GM21528 (cell line): Measurements from ENCODE around the gene PEX13.
"Not testable (repeated sequence)": the region's sequence is repeated elsewhere in the genome, so short reads cannot be mapped to it uniquely, and the experiment has no call there.

ENCODE experiments used
- ATAC-seq: cut with Tn5 transposase; IDR thresholded peaks from one replicate; pipeline ENCODE4 v1.9.1; 2021; ENCODE audit warnings: mild to moderate bottlenecking, moderate library complexity; ENCODE audit not compliant: unreplicated experiment, low FRiP score

Gene PEX13

DNA sequence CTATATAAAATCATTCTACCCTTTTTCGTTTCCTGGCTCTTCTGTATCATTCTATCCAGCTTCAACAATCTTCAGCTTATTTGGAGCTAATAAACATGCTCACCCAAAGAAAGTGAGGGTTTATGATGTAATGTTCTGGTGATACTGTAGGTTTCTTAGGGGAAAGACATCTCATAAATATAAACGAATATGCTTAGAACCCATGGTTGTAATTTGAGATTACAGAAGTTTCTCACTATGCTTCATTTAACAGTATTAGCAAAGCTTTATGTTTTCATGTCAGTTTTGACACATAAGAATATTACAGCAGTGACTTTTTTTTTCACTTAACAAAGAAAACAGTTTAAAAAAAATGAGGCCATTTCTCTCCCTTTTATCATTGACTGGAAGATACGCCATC is 11.8 kb upstream of the PEX13 start:
- no peak for ATAC-seq

DNA sequence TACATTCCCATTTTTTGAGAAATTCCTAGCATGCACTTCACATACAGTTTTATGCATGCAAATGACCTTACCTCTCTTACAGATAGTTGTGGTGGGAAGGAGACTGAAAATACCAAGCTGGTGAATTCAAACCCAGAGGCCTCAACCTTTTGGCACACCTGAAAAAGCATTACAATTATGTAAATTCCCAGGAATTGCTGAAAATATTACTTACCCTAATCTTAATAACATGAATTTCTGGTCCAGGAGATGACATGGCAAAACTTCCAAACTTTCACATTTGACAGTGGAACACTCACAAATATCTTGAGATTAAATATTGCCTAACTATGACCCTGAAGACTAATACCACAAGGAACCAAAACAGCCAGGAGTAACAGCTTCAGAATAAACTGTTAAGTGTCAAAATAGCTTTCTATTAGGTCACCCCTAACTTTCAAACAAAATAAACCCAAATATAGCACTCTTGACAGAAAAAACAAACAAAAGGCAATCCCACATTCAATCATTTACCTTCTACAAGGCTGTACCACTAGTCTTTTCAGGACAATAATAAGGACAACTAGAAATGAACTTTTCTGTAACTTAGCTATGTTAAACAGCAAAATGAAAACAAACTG is 10.9 kb upstream of the PEX13 start:
- no peak for ATAC-seq

DNA sequence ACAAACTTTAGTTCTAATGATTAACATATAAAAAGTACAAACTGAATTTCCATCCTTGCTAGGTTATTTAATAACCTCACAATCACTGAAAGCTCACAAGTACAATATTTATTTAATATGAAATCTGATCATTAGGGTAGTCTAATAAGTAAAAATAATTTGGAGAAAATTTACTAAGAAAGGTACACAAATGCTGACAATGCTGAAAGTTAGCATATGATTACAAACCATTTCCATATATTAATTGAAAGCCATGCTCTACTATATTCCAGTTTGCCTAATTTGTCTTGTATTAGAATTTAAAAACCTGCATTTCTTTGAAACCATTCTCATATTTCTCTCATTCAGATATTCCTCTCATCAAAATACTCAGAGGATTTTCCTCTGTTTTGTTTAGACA is 8.2 kb upstream of the PEX13 start:
- ATAC-seq: no peak

DNA sequence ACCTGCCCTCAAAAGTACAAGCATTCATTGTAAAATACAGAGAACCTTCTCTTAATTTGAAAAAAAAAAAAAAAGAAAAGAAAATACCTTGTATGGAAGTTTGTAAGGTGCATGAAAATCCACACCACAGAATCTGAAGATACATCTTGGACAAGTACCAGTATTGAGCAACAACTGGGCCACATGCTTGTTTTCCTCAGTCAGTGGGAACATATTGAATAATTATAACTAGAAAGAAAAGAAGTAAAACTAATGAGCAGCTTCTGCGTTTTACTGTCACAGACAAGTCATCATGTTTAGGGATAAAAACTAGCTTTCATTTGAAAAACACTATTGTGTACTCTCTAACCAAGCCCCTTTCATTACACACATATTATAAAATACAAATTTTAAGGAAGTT is 5.8 kb upstream of the PEX13 start:
- no peak for ATAC-seq

DNA sequence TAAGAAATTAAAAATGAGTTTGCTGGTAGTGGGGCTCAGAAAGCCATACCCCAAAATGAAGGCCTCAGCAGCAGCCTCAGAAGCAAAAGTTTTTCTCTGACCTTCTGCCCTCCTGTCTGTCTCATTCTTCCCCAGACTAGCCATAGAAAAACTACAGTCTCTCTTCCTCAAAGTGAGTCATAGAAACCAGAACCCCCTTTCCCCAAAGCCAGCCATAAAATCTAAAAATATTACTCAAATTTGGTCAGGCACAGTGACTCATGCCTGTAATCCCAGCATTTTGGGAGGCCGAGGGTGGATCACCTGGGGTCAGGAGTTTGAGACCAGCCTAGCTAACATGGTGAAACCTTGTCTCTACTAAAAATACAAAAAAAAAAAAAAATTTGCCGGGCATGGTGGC is 5.2 kb upstream of the PEX13 start:
- not testable (repeated sequence) for ATAC-seq

DNA sequence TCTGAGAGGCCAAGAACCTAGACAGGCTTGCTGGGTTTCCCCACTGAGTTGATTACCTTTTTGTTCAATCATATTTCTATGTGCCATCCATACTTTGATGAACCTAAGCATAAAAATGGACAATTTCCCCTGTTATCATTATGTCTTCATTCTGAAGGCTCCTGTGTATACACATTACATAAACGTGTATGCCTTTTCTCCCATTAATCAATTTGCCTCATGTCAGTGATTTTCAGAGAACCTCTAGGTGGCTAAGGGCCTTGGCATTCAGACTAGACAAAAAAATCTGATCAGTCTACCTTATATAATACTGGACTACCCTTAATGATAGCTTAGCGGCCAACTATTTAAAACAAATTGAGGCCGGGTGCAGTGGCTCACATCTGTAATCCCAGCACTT is 4.1 kb upstream of the PEX13 start:
- no peak for ATAC-seq

DNA sequence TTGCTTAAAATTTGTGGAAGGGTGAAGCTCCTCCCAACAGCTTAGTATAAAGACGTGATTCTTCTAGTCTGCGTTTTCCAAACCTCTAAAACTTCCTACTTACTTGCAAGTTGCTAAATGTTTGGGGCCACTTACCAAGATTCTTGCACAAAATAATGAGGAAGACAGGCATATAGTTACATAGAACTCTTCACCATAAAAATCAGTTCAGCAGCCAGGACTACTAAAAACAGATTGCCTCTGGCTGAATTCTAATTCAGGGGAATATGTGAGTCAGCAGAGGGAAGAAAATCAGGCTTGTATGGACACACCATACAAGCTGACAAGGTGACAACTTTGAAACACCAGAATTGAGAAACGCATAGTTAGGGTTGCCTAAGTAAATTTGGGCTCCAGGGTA is 2.8 kb upstream of the PEX13 start:
- ATAC-seq: no peak

DNA sequence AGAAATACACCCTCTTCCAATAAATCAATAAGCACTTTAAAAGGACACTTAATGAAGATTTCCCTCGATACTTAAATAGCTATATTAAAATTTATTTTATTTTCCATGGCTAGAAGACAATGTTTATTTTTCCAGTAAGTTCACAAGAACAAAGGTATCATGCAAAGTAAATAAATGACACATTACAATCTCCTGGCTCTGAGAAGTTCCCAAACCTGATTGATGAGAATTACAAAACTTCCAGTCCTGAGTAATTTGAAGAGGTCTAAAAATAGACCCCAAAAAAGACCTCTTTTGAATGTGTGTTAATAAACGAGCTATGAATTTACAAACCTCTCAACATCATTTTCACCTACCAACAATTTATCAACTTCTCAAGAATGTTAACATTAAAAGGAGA is 1.5 kb upstream of the PEX13 start:
- ATAC-seq: no peak

DNA sequence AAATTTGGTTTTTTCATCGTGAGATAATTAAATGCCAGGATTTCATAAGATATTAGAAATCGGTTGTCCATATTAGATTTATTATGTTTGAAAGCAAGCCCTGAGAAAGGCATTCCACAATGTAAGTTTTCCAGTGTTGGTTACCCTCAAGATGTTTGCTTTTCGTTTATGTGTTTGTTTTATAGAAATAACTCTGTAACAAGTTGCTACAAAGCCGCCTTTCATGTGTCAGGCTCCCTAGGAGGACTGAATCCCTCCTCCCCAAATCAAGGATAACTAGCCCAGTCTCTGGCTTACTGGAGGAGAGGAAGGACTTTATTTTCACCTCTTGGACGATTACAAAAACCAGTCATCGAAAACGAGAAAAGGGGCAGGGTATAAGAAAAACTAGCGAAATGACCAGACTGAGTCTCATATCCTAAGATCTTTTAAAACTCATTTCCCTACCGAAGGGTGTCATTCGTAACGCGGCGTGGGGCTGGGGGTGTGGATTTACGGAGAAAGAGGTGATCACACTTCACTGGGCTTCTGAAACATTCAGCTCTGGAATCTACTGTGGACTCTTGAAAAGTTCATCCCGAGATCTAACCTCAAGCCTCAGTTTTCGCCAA is 1.0 kb upstream of the PEX13 start:
- peak; percentile 10 for ATAC-seq

DNA sequence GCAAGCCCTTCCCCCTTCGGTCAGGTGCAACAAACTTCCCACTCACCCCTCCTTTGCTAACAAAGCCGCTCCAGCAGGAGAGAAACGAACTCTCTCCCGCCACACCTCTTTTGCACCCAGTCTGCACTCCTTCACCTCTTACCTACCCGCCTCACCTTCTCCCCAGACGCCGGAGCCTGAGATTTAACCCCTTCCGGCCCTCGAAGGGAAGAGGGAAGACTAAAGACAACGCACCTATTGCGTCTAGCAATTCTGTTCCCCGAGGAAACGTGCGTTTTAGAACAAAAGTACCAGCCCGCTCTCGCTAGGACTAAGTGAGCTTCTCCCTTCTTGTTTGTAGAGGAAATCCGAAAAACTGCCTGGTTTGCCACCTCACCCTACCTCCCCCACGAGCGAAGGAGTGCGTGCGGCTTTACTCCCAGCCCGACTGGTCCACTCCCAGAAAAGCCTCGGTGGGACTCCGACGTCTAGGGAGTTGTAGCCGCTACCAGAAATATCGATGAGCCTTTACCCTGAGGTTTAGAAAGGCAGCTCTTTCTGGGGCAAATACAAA is 441 bp upstream of the PEX13 start:
- ATAC-seq: peak; percentile 64

DNA sequence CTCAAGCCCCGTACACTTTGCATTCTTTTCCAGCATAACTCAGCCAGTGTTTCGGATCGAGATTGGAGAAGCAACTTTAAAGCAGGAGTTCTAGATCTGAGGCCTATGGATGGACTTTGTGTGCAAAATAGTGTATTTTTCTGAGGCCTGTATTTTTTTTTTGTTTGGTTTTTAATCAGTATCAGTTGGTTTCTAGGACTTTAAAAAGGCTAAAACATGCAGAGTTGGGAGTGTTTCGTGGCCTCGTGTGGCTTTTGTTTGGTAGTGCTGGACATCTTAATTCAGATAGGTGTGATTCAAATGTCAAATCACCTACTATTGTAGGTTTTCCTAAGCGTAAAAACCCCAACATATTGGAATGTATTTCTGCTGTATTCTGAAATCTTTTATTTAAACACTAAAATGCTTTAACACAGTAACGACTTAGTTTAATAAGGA is 817 bp downstream of the PEX13 start:
- no peak for ATAC-seq

DNA sequence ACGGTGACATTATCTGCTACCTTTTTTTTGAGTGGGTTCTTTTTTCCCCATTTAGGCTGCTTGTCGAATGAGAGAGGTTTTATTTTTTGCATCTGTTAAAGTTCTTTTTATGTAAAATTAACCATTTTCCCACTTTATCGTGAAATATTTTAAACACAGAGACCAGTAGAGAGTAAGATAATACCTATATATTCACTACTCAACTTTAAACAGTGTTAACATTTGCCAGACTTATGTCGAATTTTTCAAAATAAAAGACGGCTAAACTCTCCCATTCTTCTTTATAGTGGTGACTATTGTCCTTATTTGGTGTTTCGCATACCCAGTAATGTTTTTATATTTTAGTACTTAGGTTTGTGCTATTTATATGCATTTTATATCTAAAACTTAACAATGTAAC is 1.3 kb downstream of the PEX13 start:
- no peak for ATAC-seq

DNA sequence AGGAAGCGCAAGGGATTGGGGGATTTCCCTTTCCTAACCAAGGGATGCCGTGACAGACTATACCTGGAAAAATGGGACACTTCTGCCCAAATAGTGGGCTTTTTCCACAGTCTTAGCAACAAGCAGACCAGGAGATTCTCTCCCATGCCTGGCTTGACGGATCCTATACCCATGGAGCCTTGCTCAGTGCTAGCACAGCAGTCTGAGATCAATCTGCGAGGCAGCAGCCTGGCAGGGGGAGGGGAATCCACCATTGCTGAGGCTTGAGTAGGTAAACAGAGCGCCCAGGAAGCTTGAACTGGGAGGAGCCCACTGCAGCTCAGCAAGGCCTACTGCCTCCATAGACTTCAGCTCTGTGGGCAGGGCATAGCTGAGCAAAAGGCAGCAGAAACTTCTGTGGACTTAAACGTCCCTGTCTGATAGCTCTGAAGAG is 3.7 kb downstream of the PEX13 start:
- no peak for ATAC-seq

DNA sequence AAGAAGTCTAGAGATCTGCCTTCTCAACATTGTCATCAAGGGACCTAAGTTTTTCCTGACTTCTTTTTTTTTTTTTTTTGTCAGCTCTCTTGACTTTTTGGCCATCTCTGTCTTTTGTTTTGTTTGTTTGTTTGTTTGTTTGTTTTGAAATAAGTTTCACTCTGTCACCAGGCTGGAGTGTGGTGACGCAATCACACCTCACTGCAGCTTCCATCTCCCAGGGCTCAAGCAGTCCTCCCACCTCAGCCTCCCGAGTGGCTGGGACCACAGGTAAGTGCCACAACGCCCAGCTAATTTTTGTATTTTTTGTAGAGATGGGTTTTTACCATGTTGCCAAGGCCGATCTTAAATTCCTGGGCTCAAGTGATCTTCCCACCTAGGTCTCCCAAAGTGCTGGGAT is 6.2 kb downstream of the PEX13 start:
- ATAC-seq: no peak

DNA sequence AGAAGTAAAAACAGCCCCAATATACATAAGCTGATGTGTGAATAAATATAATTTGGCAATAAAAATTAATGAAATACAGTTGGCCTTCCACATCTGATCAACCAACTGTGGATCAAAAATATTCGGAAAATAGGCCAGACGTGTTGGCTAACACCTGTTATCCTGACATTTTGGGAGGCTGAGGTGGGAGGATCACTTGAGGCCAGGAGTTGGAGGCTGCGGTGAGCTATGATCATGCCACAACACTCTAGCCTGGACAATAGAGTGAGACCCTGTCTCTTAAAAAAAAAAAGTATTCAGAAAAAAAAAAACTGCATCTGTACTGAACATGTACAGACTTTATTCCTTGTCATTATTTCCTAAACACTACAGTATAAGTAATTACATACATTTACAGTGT is 12.0 kb downstream of the PEX13 start:
- no peak for ATAC-seq

DNA sequence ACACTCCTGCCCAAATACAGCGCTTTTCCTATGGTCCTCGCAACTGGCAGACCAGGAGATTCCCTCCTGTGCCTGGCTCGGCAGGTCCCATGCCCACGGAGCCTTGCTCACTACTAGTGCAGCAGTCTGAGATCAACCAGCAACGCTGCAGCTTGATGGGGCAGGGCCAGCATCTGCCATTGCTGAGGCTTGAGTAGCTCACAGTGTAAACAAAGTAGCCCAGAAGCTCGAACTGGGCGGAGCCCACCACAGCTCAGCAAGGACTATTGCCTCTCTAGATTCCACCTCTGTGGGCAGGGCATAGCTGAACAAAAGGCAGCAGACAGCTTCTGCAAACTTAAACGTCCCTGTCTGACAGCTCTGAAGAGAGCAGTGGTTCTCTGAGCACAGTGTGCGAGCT is 17.1 kb downstream of the PEX13 start:
- ATAC-seq: not testable (repeated sequence)

DNA sequence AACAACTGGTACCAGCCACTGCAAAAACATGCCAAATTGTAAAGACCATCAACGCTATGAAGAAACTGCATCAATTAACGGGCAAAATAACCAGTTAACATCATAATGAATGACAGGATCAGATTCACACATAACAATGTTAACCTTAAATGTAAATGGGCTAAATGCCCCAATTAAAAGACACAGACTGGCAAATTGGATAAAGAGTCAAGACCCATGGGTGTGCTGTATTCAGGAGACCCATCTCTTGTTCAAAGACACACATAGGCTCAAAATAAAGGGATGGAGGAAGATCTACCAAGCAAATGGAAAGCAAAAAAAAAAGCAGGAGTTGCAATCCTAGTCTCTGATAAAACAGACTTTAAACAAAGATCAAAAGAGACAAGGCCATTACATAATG is 19.1 kb downstream of the PEX13 start:
- ATAC-seq: not testable (repeated sequence)

DNA sequence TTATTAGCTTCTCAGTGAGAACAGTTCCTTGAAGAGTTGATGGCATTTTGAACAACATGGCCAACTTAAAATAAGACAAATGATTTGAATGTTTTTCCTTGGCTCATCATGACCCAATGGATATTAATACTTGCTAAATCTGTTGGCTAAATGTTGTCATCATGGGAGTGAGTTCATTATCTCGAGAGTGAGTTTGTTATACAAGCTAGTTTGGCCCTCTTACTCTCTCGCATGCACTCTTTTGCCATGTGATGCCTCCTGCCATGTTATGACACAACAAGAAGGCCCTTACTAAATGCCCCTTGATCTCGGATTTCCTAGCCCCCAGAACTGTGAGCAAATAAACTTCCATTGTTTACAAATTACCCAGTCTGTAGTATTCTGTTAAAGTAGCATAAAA is 25.3 kb downstream of the PEX13 start:
- ATAC-seq: no peak

DNA sequence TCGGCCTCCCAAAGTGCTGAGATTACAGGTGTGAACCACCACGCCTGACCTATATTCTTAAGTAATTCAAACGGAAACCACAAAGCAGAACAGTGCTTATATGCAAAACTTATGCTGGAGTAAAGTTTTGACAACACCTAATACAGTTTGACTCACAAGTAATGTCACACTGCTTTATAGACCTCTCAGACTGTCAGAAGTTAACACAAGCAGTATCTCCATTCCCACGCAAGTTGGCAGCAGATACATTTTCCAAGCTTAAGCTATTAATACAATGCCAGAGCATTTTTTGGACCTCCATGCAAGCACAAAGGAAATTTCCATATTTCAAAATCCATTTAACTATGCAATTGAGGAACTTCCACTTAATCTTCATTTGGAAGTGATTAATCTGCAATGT is 27.1 kb downstream of the PEX13 start:
- ATAC-seq: no peak

DNA sequence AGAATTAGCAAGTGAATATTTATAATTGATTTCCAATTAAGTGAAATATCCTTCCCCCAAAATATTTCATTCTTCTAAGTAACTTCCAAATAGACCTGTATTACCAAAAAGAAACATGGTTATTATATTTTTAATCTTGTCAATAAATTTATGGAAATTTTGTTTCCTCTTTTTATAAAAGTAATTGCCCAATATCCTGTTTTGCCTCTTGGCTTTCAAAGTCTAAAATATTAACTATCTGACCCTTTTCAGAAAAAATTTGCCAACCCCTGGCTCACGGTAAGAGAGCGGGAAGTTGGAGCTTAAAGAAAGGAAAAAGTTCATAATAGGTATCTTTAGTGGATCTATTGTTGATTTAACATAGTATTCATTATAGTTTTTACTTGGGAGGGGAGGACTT is 27.7 kb downstream of the PEX13 start:
- ATAC-seq: no peak

DNA sequence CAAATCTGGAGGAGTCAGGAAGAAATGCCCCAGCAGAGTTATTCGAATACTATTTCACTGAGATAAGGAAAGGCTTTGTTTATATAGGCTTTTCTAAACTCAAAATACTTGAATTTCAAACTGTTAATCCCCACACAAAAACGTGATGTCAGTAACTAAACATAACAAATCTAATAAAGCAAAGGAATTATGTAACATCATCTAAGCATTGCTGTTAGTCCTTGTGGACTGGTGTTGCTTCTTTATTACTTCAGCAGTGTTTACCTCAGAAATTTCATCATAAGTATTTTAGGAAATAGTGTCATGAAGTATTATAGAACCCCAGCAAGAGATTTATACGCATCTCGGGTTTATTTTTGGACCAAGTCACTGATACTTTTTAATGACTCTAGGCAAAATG is 28.5 kb downstream of the PEX13 start:
- no peak for ATAC-seq

DNA sequence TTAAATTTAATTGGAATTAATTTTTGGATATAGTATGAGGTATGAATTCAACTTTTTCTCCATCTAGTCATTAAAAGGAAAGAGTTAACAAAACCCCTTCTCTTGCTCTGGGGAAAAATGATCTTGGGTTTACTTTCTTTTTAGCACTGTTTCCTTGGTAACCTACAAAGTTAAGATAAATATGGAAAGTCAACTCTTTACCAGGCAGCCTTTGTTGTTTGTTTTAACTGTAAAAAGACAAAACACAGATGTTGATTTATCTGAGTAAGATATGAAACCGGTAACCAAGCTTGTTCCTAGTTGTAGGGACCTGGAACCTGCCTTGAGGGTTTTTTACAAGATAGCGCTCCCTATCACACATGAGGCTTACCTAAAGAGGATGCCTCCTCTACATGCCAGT is 38.0 kb downstream of the PEX13 start:
- no peak for ATAC-seq
